ENCODE data around the gene ARHGAP1.

DNA sequence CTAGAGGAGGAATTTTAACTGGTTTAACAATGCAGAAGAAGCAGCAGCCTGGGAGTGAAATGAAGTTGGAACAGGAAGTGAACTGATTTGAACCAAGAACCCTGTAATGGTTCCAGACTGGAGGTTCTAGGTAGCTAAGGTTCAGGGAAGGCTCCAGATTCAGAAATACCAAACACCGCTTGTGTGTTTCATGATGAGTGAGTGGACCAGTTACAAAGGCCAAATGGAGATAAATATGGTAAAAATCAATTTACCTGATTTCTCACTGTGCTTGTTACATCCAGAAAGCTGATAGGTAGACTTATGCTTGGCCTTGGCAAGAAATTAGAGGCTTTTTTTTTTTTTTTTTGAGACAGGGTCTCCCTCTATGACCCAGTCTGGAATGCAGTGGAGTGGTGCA lies 70.2 kb downstream of the ARHGAP1 start:
- no peak for TF ChIP-seq POLR2A (IDR thresholded peaks at IDR 0.05)
- TF ChIP-seq, protein P1, sequence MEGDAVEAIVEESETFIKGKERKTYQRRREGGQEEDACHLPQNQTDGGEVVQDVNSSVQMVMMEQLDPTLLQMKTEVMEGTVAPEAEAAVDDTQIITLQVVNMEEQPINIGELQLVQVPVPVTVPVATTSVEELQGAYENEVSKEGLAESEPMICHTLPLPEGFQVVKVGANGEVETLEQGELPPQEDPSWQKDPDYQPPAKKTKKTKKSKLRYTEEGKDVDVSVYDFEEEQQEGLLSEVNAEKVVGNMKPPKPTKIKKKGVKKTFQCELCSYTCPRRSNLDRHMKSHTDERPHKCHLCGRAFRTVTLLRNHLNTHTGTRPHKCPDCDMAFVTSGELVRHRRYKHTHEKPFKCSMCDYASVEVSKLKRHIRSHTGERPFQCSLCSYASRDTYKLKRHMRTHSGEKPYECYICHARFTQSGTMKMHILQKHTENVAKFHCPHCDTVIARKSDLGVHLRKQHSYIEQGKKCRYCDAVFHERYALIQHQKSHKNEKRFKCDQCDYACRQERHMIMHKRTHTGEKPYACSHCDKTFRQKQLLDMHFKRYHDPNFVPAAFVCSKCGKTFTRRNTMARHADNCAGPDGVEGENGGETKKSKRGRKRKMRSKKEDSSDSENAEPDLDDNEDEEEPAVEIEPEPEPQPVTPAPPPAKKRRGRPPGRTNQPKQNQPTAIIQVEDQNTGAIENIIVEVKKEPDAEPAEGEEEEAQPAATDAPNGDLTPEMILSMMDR (IDR thresholded peaks at IDR 0.05) = no peak
